Measurements from ENCODE around the gene SRM.

DNA sequence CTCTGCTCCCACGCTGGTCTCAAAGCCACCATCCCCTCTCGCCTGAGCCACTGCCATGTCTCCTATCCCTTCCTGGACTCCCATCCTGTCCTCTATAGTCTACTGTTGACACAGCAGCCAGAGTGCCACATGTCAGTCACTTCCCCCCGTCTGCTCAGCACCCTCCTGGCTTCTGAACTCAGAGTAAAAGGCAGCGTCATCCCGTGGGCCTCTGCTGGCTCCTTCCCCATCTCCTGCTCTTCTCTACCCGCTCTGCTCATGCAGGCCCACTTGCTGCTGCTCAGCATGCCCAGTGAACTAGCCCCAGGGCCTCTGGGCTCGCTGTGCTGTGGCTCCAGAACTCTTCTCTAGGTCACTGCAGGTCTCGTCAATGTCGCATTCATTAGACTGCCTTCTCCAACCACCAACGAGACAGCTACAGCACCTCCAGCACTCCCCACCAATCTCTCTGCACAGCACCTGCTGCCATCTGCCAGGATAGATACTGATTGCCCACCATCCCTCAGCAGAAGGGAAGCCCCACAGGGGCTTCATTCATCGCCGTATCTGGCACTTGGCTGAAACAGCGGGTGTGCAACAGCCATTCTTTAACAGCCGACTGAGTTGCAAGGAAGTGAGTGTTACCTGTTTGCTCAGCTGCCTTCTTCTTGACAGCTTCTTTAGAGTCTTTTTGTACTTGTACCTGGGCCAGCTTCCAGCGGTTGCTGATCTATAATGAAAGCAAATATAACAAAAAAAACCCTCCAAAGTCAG is 11.8 kb upstream of the SRM start:
- TF ChIP-seq CTCF (IDR thresholded peaks at IDR 0.05) (no peak), POLR2A (IDR thresholded peaks at IDR 0.05) (no peak)
